PC-3 (cell line): ENCODE data around the gene HORMAD1. TPM values are rescaled to one million over a fixed set of nuclear protein-coding genes. Genes with fewer than 3 reads are reported as not detected.

Experiments used
- ATAC-seq: fragments of 200-7000 bp; cut with Tn5 transposase; 2 replicates; pipeline ENCODE4 v1.9.1; 2020; ENCODE audit warnings: mild to moderate bottlenecking, moderate library complexity
- BruUV-seq: library from RNA; stranded (reverse); fragments of 400-500 nt; replicated peaks from 2 replicates; lab custom pipeline; 2021; lab: Mats Ljungman, UMichigan
- CTCF ChIA-PET: fragments of 300-600 bp; sonication (Branson Sonifier 250); formaldehyde crosslinking; loops from one replicate; lab custom pipeline; 2022; ENCODE audit warnings: antibody characterized with exemption; lab: Charles Lee
- POLR2A ChIA-PET: fragments of 300-600 bp; sonication (Branson Sonifier 250); formaldehyde crosslinking; loops from one replicate; lab custom pipeline; 2022; ENCODE audit warnings: antibody characterized with exemption; ENCODE audit not compliant: unreplicated experiment; lab: Charles Lee
- DNase-seq: peaks from one replicate; pipeline ENCODE4 v3.0.0-alpha.2; 2015
- H2AFZ ChIP-seq: fragments of 300-600 bp; sonication (generic); 2 replicates; pipeline ENCODE4 v1.6.0; 2016; ENCODE audit warnings: antibody characterized with exemption, low read length
- H3F3A ChIP-seq: fragments of 300-600 bp; sonication (generic); one replicate; pipeline ENCODE4 v1.6.0; 2017; ENCODE audit warnings: antibody characterized with exemption, low read length, control low read depth, mild to moderate bottlenecking; ENCODE audit not compliant: unreplicated experiment
- H3K27ac ChIP-seq: fragments of 300-600 bp; sonication (generic); 2 replicates; pipeline ENCODE4 v1.5.1; 2016; ENCODE audit warnings: mild to moderate bottlenecking, low read length
- H3K27me3 ChIP-seq: fragments of 300-600 bp; sonication (generic); 2 replicates; pipeline ENCODE4 v1.6.1; 2016; ENCODE audit warnings: low read length, mixed read lengths
- H3K36me3 ChIP-seq: fragments of 300-600 bp; sonication (generic); 2 replicates; pipeline ENCODE4 v1.6.1; 2016; ENCODE audit warnings: low read depth, mixed run types, low read length, mixed read lengths
- H3K4me1 ChIP-seq: fragments of 300-600 bp; sonication (generic); 2 replicates; pipeline ENCODE4 v1.5.1; 2016; ENCODE audit warnings: low read length; ENCODE audit not compliant: insufficient read depth
- H3K4me2 ChIP-seq: fragments of 300-600 bp; sonication (generic); 2 replicates; pipeline ENCODE4 v1.6.0; 2016; ENCODE audit warnings: low read length
- H3K4me3 ChIP-seq: fragments of 300-600 bp; sonication (generic); 2 replicates; pipeline ENCODE4 v1.5.1; 2016; ENCODE audit warnings: mild to moderate bottlenecking, low read length, mixed read lengths
- H3K79me2 ChIP-seq: fragments of 300-600 bp; sonication (generic); 2 replicates; pipeline ENCODE4 v1.6.1; 2017; ENCODE audit warnings: low read length, mixed read lengths
- H3K9ac ChIP-seq: fragments of 300-600 bp; sonication (generic); 2 replicates; pipeline ENCODE4 v1.6.0; 2016; ENCODE audit warnings: mild to moderate bottlenecking, low read length
- H3K9me2 ChIP-seq: fragments of 300-600 bp; sonication (generic); replicated peaks from 2 replicates; pipeline ENCODE4 v1.6.1; 2016; ENCODE audit warnings: mixed run types, low read length, mixed read lengths
- H3K9me3 ChIP-seq: fragments of 300-600 bp; sonication (generic); 2 replicates; pipeline ENCODE4 v1.6.1; 2016; ENCODE audit warnings: low read length, mixed read lengths
- H4K20me1 ChIP-seq: fragments of 300-600 bp; sonication (generic); 2 replicates; pipeline ENCODE4 v1.6.1; 2016; ENCODE audit warnings: low read length, mixed read lengths
- EZH2 ChIP-seq: fragments of 300-600 bp; sonication (generic); IDR thresholded peaks from one replicate; pipeline ENCODE4 v1.6.1; 2017; ENCODE audit warnings: antibody characterized with exemption, mild to moderate bottlenecking, low read length; ENCODE audit not compliant: unreplicated experiment
- EZH2phosphoT487 ChIP-seq: fragments of 300-600 bp; sonication (generic); IDR thresholded peaks from 2 replicates; pipeline ENCODE4 v1.6.1; 2018; ENCODE audit warnings: mild to moderate bottlenecking, antibody characterized with exemption, low read length, borderline replicate concordance
- intact Hi-C: fragments of 100-400 bp; cut with micrococcal nuclease; formaldehyde crosslinking; loops from 2 replicates; pipeline ENCODE4 v1.9.0; 2023
- total RNA-seq: library from RNA; depleted of rRNA; stranded (reverse); fragments of >200 nt; gene quantifications from 2 replicates; pipeline ENCODE4 v1.2.3, GENCODE V29; 2014
- TF ChIP-seq, protein P1 (sequence below): fragments of 300-600 bp; sonication (generic); conservative IDR thresholded peaks from 2 replicates; pipeline ENCODE4 v1.5.1; 2017; ENCODE audit warnings: antibody characterized with exemption, low read depth, mild to moderate bottlenecking, low read length

Gene HORMAD1
- total RNA-seq, 1 experiment from 2014 or later, result not detected

DNA sequence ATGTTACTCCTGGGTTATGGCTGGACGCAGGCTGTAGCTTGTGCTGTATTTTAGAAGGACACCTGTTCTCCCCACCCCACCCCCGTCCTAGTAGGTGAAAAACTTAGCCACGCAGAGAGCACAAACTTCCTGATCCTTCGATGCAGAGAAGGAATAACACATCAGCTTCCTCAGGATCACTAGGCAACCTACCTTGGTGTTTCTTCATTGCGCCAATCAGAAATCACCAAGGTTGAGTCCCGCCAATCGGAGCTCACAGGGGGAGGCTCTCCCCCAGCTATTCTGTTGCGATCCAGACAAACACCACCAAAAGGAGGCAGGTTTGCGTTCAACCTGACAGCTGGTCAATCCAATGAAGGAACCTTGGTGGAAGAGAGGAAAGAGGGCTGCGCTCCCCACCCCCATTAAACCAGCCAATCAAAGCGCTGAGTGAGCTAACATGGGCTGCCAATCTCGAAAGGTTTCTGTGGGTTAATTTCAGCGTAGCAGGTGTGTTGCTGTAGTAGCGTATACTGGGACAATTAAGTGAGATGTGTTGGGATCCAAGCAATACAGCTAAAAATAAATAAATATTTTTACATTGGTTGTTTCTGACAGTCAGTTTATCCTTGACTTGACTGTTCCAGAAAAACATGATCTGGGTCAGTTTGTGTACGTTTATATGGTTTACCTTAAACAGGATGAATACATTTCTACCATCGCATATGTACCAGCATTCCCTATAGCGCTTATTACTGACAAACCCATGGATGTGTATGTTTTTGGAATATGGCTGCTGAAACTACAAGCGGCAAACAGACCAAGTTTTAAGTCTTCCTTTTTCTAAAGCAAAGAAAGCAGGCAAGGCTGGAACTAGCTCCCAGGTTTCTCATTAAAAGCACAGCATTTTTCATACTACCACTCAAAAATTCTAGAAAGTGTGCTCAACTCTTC, 23.4 kb downstream of the HORMAD1 start, which contains the start of gene GOLPH3L:
Gene GOLPH3L, minus strand, starts transcription at position 160 of the 933 bp plus-strand sequence. CDS start 2,316 bp downstream, outside the sequence.
- ChIA-PET POLR2A (interaction anchor here (0.5 to 1.6 kb wide), 21 partner anchors 8 to 1250 kb away, joined by 3 to 24 read pairs (median 4); partner anchors contain the start of genes ENSA, MCL1 and RPRD2), CTCF (interaction anchor here (0.6 to 1.2 kb wide), 2 partner anchors 116 to 118 kb away, joined by 3 to 9 read pairs; partner anchors contain the start of gene MCL1)
- TSS peak; percentile 11 for BruUV-seq

DNA sequence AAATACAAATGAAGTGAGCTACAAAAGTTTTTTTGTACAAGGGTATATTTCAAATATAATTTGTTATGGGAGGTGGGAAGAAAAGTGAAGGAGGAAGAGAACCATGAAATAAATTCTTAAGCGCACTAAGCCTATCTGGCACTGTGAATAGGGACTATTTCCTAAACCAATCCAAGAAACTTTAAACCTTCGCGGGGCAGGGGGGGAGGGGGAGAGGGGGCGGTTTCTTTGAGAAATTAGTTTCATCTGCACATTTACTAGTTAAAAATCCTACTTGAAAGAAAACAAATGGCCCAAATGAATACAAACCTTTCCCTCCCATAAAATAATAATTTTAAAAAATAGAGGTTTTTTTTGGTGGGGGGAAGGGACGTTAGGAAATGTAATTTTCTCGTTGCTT, 24.1 kb downstream of the HORMAD1 start:
- Histone ChIP-seq H3K9me2 (no peaks in the 10 kb centered on the region), H3K9me3 (no peaks in the 10 kb centered on the region), H3K27ac (0 out of 2 replicates have a peak overlapping the region, but pooled peaks have one; percentile 19), H4K20me1 (no peaks in the 10 kb centered on the region), H3F3A (peaks cover 7% of the 10 kb centered on the region), H2AFZ (peak overlapping the region; percentile 75), H3K9ac (peak overlapping the region; percentile 66), H3K4me3 (peak overlapping the region; percentile 78), H3K27me3 (no peaks in the 10 kb centered on the region), H3K4me1 (peaks cover 28% of the 10 kb centered on the region), H3K79me2 (peaks cover 28% of the 10 kb centered on the region), H3K36me3 (peaks cover 14% of the 10 kb centered on the region), H3K4me2 (peak overlapping the region; percentile 96)
- intact Hi-C loops, result loop anchor here (2.0 to 5.0 kb wide), 4 partner anchors 39 to 311 kb away; partner anchors contain the start of genes ENSA, MINDY1 and PRUNE1
- POLR2A ChIA-PET, result interaction anchor here (0.5 to 1.6 kb wide), 11 partner anchors 8 to 333 kb away, joined by 3 to 24 read pairs (median 4); partner anchors contain the start of genes ENSA, MCL1 and RPRD2
- CTCF ChIA-PET, result interaction anchor here (1.2 kb wide), 1 partner anchor 116 kb away, joined by 9 read pairs; no protein-coding TSS in a partner anchor
- ATAC-seq (no peak), DNase-seq (no peak)
- TF ChIP-seq, protein P1, sequence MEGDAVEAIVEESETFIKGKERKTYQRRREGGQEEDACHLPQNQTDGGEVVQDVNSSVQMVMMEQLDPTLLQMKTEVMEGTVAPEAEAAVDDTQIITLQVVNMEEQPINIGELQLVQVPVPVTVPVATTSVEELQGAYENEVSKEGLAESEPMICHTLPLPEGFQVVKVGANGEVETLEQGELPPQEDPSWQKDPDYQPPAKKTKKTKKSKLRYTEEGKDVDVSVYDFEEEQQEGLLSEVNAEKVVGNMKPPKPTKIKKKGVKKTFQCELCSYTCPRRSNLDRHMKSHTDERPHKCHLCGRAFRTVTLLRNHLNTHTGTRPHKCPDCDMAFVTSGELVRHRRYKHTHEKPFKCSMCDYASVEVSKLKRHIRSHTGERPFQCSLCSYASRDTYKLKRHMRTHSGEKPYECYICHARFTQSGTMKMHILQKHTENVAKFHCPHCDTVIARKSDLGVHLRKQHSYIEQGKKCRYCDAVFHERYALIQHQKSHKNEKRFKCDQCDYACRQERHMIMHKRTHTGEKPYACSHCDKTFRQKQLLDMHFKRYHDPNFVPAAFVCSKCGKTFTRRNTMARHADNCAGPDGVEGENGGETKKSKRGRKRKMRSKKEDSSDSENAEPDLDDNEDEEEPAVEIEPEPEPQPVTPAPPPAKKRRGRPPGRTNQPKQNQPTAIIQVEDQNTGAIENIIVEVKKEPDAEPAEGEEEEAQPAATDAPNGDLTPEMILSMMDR, result no peak
- TF ChIP-seq EZH2 (no peak), EZH2phosphoT487 (no peak)
- BruUV-seq, result no TSS peak

More for the DNA sequence above, 23.4 kb downstream of the HORMAD1 start, which contains the start of gene GOLPH3L:
- Histone ChIP-seq H2AFZ (peak within 1 kb of the TSS; percentile 87), H4K20me1 (no peaks in the 10 kb centered on the region), H3K9ac (peak within 1 kb of the TSS; percentile 66), H3K9me3 (no peaks in the 10 kb centered on the region), H3K4me3 (peak within 1 kb of the TSS; percentile 78), H3K36me3 (peaks cover 7% of the 10 kb centered on the region), H3K79me2 (peaks cover 26% of the 10 kb centered on the region), H3K27ac (0 out of 2 replicates have a peak within 1 kb of the TSS, but pooled peaks have one; percentile 19), H3K4me2 (peak within 1 kb of the TSS; percentile 96), H3F3A (peaks cover 7% of the 10 kb centered on the region), H3K9me2 (no peaks in the 10 kb centered on the region), H3K27me3 (no peaks in the 10 kb centered on the region), H3K4me1 (peaks cover 25% of the 10 kb centered on the region)
- no peak for TF ChIP-seq EZH2
- TF ChIP-seq, protein P1, result no peak
- TF ChIP-seq EZH2phosphoT487, result no peak
- ATAC-seq, result peak; percentile 96
- peak; percentile 99 for DNase-seq
- intact Hi-C loops, result loop anchor here (1.0 to 5.0 kb wide), 6 partner anchors 29 to 310 kb away; partner anchors contain the start of genes ENSA, MINDY1 and PRUNE1
